GM19395 (cell line): ENCODE results near the gene ZNF552.
"Not testable (repeated sequence)": the region's sequence is repeated elsewhere in the genome, so short reads cannot be mapped to it uniquely, and the experiment has no call there.

Source experiments
- ATAC-seq: cut with Tn5 transposase; IDR thresholded peaks from one replicate; pipeline ENCODE4 v1.9.1; 2021; ENCODE audit warnings: mild to moderate bottlenecking, moderate library complexity; ENCODE audit not compliant: unreplicated experiment

The ZNF552 gene

DNA sequence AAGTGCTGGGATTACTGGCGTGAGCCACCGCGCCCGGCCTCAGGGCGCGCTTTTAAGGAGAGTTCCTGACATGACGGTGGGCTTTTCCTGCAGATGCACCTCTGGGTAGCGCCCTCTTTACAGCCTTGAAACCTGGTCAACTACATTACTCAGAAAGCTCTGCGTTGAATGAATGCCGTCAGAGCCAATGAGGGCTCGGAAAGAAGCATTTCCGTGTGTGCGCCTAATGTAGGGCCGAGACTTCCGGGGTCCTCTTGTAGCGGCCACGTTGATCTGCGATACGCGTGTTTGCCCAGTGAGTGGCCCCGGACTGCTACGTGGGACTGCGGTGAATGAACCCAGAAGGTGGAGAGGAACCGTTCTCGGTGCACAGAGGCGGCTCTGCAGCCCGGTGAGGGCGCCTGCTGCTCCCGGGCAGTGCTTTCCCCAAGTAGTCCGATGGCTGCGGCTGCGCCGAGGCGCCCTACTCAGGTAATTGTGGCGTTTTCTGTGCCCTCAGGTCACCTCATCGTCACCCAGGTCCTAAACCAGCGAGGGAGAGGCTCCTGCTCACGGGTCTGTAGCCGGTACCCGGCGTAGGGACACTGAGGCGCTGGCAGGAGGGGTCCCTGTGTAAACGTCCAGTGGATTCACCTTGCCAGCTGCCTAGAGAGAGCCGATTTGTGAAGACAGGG is 4.9 kb upstream of the ZNF552 start:
- ATAC-seq: peak; percentile 90

DNA sequence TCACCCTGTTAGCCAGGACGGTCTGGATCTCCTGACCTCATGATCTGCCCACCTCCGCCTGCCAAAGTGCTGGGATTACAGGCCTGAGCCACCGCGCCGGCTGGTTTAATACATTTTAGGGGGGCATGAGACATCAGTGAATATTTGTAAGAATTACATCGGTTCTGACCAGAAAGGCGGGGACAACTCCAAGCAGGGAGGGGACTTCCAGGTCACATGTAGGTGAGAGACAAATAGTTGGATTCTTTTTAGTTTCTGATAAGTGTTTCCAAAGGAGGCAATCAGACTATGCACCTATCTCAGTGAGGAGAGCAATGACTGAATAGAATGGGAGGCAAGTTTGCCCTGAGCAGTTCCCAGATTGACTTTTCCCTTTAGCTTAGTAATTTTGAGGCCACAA is 3.7 kb upstream of the ZNF552 start:
- no peak for ATAC-seq

DNA sequence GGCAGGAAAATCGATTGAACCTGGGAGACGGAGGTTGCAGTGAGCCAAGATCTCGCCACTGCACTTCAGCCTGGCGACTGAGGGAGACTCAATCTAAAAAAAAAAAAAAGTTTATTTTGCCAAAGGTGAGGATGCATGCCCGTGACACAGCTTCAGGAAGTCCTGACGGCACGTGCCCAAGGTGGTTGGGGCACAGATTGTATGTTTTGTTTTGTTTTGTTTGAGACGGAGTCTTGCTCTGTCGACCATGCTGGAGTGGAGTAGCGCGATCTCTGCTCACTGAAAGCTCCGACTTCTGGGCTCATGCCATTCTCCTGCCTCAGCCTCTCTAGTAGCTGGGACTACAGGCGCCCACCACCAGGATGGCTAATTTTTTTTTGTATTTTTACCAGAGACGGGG is 3.3 kb upstream of the ZNF552 start:
- no peak for ATAC-seq

DNA sequence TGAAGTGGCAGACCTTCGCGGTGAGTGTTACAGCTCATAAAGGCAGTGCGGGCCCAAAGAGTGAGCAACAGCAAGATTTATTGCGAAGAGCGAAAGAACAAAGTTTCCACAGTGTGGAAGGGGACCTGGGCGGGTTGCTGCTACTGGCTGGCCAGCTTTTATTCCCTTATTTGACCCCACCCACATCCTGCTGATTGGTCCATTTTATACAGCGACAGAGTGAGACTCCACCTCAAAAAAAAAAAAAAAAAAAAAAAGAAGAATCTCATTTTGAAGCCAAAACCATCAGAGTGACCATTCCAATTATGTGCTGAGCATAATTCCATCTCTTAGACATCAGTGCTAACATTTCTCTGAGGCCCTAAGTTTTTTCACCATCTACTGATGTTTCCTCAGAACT is 1.9 kb upstream of the ZNF552 start:
- no peak for ATAC-seq

DNA sequence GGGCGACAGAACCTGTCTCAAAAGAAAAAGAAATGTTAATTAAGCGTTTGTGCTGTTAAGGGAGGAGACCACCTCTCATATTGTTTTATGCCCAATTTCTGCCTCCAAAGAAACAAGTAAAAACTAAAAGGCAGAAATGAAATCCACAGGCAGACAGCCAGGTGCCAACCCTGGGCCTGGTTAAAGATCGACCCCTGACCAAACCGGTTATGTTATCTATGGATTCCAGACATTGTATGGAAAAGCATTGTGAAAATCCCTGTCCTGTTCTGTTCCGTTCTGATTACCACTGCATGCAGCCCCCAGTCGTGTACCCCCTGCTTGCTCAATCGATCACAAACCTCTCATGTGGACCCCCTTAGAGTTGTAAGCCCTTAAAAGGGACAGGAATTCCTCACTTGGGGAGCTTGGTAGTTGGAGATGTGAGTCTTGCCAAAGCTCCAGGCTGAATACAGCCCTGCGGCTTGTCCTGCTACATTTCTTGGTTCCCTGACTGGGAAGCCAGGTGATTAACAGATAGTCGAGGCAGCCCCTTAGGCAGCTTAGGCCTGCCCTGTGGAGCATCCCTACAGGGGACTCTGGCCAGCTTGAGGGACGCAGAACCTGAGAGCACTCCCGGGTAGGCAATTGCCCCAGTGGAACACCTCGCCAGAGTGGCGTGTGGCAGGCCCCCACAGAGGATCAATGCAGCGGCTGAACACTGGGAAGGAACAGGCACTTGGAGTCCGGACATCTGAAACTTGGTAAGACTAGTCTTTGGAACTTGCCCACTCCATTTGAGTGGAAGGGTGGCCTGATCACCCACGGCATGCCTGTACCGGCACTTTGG is 748 bp upstream of the ZNF552 start:
- ATAC-seq: no peak

DNA sequence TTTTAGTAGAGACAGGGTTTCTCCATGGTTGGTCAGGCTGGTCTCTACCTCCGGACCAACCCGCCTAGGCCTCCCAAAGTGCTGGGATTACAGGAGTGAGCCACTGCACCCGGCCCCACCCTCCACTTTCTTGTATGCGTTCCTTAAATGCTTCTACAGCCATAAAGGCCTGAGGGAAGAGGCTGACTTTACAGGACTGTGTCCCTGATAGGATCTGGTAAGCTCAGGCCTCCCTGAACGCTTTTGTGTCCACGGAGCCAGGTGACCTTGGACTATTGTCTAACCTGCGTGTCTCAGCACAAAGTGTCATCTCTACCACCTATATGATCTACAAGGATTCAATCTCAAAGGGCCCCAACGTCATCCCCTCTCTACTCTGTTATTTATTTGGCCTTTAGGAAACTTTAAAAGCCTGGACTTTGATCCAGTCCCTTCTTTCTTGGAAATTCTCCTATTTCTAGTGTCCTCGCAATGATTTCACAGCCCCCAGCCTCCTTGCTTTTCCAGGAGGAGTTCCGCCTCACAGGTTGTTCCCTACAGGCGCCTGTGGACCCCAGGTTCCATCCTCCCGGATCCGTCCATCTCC is 701 bp downstream of the ZNF552 start:
- no peak for ATAC-seq

DNA sequence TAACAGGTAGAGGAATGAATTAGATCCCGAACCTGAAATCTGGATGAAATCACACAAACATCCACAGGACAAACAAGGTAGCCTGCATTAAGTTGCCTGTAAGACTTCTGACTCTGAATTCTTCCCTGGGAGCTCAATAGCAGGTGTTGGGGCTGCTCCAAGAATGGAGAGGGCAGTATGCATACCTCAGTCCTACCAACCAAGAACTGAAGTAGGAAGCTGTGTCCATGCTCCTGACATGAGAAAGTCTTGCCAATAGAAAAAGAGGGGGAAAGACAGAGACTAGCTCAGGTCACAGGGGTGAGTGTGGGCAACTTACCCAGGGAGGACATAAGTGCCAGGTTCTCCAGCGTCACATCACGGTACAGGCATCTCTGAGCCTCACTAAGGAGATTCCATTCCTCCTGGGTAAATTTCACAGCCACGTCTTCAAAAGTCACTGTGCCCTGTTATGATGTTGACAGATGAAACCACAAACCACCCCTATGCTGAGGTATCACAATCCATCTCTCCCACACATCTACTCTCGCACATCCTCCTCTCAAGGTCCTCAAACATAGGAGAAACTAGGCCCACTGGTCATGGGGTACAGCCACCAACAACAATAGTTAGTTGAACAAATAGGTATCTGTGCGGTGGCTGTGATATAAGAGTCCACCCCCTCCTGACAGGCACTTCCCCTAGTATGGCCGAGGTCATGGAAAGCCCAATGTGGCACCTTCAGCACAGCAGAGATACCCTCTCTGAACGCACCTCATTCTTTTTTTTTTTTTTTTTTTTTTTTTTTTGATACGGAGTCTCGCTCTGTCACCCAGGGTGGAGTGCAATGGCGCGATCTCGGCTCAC is 1.5 kb downstream of the ZNF552 start:
- ATAC-seq: not testable (repeated sequence)

DNA sequence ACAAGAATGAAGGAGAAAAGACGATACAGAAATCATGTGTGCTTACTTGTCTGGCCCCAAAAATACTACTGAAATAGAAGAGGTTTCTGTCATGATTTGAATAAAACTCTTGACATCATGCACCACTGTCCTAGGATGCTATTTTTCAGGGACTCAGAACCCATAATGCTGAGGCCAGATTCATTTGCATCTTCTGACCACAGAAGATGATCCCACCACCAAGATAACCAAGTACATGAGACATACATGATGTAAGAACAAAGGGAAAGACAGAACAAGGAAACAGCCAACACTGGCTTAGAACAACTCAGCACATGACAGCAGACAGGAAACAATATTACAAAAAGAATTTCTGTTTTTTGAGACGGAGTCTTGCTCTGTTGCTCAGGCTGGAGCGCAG is 2.5 kb downstream of the ZNF552 start:
- ATAC-seq: peak; percentile 49

DNA sequence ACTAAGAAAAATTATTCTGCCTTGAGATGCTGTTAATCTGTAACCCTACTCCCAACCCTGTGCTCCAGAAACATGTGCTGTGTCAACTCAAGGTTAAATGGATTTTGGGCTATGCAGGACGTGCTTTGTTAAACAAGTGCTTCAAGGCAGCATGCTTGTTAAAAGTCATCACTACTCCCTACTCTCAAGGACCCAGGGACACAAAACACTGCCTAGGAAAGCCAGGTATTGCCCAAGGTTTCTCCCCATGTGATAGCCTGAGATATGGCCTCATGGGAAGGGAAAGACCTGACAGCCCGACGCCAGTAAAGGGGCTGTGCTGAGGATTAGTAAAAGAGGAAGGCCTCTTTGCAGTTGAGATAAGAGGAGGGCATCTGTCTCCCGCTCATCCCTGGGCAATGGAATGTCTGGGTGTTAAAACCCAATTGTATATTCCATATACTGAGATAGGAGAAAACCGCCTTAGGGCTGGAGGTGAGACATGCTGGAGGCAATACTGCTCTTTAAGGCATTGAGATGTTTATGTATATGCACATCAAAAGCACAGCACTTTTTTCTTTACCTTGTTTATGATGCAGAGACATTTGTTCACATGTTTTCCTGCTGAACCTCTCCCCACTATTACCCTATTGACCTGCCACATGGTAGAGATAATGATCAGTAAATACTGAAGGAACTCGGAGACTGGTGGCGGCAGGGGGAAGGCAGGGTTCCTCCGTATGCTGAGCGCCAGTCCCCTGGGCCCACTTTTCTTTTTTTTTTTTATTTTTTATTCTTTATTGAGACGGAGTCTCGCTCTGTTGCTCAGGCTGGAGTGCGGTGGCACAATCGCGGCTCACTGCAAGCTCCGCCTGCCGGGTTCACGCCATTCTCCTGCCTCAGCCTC is 4.1 kb downstream of the ZNF552 start:
- not testable (repeated sequence) for ATAC-seq

DNA sequence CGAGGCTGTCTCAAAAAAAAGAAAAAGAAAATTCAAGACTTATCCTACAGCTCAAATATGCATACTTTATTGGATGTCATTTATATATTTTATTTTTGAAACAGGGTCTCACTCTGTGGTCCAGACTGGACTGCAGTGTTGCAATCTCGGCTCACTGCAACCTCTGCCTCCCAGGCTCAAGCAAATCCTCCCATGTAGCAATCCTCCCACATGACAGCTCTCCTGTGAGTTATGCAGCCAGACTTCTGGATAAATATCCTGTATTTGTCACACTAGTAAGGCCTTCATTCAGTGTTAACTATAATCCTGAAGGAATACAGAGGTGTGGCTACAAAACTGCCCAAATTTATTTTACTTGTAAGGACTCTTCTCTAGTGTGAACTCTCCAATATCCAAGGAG is 7.2 kb downstream of the ZNF552 start:
- no peak for ATAC-seq

DNA sequence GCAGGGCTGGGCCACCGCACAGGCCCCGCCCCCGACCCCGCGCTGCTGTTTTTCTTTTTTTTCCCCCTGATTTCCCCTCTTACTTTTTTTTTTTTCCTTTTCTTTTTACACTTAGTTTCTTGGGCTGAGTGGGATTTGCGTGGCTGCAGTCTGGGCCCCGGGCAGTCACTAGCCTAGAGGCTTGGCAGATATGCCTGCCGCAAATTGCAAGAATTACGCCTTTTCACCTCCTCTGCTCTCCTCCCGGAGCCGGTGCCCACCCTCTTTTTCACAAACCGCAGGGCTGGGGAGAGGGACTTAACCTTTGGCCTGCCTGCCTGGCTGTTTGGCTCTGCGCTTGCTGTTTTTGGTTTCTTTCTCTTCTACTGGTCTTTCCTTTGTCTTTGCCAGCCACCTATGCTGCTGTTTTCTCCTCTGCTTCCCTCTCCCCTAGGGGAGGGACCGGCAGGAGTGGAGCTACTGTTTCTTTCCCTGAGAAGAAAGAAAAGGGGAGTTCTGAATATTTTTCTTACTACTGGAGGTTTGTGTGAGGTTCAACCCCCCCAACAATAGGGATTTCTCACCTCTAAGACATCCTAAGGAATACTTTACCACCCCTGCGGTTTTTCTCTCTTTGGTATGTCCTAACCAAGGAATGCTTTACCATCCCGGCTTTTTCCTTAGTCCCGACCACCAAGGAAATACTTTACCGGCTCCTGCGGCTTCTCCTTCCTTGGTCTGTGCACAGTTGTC is 11.0 kb downstream of the ZNF552 start:
- ATAC-seq: no peak

DNA sequence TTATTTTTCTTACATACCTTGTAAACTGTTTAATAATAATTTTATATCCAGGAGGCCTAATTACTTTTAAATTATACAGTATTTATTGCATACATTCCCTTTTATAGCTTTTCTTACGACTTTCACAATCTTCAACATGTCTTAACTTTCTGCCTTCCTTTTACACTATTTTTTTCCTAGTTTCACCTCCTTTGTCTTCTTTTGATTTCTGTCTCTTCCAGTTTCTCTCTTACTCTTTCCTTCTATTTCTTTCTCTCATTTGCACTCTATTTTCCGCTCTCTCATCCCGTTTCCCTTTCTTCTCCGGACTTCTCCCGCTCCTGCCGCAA is 11.5 kb downstream of the ZNF552 start:
- ATAC-seq: no peak

DNA sequence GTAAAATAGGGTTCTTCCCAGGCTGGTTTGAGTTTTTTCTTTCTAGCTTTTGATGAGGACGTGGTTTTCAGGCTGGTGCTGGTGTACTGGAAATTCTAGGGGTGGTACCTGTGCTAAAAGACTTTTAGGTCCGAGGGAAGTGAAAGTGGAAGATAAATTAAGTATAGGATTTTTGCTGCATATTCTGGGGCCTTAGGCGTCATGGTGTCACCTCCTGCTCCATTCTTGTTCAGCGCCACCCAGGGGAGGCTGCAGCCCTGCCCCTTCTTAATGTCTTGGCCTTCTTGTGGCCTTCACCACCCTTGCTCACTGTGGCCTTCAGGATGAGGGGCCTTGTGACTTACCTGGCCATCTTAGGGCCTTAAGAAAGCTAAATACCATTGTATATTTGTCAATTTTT is 12.4 kb downstream of the ZNF552 start:
- ATAC-seq: peak; percentile 50

DNA sequence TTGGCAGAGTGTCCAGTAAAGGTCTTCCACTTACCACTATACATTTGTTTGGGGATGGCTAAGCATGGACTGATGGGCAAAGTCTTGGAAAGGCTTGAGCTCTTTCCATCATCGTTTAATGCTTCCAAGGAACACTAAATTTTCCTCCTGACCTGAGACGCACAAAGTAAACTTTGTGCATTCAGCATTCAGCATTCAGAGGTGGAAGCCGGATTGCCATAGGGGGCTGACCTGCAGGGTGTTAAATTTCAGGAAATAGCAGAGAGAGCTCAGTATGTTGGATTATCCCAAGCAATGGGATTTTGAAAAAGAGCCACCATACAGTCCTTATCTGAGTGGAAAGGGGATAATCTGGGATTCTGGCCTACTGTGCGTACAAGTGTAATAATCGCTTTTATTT is 14.0 kb downstream of the ZNF552 start:
- no peak for ATAC-seq

DNA sequence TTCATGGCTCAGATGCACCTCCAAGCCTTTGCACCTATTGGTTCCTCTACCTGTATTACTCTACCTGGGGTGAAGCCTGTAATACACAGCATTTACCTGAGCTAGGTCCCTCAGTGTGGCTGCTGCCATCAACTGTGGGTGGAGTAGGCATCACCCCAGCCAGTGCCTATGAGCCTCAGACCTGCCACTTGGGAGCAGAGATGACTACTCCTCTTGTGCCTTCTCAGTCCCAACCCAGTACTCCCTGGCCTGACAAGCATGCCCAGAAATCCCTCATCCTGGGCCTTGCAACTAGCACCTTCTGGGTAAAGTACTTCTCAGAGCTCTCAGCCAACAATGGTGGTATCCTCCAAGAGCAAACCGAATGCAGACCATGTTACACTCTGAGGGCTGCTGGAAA is 18.1 kb downstream of the ZNF552 start:
- not testable (repeated sequence) for ATAC-seq

DNA sequence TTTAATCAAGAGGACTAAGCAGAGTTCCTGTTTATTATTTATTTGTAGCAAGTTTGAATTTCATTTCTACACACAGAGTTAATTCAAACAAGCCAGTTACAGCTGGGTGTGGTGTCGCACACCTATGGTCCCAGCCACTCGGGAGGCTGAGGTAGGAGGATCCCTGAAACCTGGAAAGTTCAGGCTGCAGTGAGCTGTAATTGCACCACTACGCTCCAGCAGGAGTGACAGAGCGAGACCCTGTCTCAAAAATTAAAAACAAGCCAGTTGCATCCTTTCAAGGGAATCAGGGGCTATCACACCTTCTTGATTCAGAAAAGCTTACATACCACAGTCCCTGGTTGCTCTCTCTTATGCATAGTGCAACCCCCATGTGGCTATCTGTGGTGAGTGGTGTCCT is 25.4 kb downstream of the ZNF552 start:
- no peak for ATAC-seq

DNA sequence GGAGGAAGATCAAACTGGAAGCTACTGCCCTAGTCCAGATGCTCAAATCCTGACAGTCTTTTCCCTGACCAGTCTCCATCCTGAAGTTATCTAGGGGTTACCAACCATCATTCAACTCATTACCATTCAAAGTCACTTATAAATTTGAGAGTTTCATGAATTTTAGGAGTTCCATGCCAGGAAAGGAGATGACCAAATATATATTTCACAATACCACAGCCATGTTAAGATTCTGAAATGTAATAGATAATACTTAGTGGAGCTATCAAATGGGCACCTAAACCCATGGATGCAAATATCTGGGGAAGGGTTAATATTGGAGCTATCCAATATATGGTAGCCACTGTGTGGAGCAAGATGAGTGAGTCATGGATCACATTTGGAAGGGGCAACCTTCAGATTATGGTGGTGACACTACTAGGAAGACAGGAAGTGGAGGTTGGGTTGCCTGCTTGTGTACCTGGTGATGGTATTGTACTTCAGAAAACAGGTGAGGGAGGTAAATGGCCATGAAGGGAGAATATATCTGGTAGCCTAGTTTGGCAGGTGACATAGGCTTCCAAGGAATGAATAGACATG is 26.5 kb downstream of the ZNF552 start:
- no peak for ATAC-seq

DNA sequence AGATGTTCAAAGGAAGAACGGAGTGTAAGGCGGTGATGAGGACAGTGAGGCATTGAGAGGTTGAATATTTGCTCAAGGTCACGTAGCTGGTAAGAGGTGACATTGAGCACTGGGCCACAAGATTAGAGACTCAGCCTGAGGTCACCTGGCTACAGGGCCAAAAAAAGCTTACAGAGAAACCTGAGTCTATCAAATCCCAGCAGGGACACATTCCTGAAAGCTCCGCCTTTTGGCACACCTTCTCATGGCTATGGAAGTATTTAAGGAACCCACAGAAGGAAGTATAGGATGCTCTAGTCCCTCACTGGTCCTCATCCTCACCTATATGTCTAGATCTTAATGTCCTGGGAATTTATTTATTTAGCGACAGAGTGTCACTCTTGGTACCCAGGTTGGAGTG is 27.8 kb downstream of the ZNF552 start:
- no peak for ATAC-seq

DNA sequence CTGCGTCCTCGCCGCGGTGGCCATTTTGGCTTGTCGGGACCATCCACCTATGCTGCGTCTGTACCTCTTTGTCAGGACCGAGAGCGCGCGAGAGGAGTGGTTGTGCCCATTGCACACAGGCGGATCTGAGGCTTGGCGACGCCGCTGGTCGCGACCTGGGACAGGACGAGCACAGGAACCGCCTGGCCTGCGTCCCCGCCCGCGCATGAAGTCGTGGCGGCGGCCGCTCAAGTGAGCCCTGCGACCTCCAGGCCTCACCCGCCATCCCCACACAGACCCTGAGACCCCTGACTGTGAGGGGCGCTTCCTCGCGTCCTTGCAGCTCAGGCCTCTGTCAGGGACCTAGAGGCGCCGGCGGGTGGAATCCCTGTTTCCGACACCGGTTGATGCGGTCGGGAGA is 28.4 kb downstream of the ZNF552 start:
- ATAC-seq: no peak
